D721Med (cell line): ENCODE measurements around the gene SPATA33.
"Not testable (repeated sequence)": the region's sequence is repeated elsewhere in the genome, so short reads cannot be mapped to it uniquely, and the experiment has no call there.

Experiments
- DNase-seq: peaks from one replicate; pipeline ENCODE4 v3.0.0; 2011; ENCODE audit warnings: low spot score; ENCODE audit not compliant: insufficient read length
- FAIRE-seq: peaks from 2 replicates; lab custom pipeline; 2011; peaks lifted over from hg19 to GRCh38; lab: Jason Lieb, UNC
- TF ChIP-seq, protein P1 (sequence below): IDR thresholded peaks from 2 replicates; pipeline ENCODE4 v1.5.1; 2012; ENCODE audit warnings: mild to moderate bottlenecking, control low read depth; ENCODE audit not compliant: insufficient read depth; ENCODE audit errors: missing control alignments

The SPATA33 gene

DNA sequence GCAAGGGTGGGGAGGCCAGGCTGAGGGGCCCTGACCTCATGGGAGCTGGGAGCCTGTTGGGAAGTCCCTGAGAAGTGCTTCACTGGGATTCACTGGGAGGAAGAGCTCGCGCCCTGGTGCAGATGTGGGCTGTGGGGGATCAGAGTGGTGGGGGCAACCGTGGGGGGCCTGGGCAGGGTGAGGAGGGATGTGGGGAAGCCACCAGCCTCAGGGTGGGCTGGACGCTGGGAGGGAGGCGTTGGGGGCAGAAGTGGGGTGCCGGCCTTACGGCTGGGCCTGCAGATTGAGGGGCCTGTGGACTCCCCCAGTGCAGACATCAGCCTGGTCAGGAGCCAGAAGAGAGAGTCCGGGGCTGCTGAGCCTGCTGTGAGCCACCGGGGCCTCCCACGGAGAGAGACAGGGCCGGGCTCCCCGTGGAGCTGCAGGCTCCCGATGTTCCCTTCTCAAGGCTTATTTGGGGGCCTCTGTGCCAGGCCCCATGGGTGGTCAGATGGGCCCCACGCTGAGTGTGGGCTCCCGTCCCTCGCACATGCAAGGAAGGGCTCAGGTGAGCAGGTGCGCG is 36.4 kb upstream of the SPATA33 start:
- no peak for DNase-seq
- no peak for FAIRE-seq
- TF ChIP-seq, protein P1, sequence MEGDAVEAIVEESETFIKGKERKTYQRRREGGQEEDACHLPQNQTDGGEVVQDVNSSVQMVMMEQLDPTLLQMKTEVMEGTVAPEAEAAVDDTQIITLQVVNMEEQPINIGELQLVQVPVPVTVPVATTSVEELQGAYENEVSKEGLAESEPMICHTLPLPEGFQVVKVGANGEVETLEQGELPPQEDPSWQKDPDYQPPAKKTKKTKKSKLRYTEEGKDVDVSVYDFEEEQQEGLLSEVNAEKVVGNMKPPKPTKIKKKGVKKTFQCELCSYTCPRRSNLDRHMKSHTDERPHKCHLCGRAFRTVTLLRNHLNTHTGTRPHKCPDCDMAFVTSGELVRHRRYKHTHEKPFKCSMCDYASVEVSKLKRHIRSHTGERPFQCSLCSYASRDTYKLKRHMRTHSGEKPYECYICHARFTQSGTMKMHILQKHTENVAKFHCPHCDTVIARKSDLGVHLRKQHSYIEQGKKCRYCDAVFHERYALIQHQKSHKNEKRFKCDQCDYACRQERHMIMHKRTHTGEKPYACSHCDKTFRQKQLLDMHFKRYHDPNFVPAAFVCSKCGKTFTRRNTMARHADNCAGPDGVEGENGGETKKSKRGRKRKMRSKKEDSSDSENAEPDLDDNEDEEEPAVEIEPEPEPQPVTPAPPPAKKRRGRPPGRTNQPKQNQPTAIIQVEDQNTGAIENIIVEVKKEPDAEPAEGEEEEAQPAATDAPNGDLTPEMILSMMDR, result no peak

DNA sequence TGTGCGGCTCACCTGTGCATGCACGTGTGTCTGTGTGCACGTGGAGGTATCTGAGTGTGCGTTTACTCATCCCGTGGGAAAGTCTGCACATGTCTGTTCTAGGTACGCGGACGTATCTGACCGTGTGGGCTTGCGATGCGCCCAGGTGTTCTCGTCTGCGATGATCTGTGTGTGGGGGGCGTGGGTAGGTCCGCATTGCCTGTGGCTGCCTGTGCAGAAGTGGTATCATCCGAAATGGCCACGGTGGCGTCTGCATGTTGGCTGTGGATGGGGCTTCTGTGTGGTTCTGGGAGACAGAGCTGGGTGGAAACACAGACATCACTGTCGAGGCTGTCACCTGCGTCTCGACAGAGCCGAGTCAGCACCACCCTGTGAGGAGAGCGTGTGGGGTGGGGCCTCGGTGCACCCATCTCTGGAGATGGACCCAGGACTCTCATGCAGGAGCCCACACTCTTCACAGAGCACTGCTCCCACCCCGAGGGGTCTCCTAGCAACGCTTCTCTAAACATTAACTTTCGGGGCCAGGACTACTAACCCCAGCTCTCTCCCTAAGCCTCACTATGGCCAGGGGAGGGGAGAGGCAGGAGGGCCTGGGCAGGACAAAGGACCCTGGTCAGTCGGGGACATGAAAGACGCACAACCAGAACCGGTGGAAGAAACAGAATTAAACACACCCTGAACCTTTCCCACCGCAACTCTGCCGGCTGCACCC is 35.8 kb upstream of the SPATA33 start:
- DNase-seq (no peak), FAIRE-seq (no peak)

DNA sequence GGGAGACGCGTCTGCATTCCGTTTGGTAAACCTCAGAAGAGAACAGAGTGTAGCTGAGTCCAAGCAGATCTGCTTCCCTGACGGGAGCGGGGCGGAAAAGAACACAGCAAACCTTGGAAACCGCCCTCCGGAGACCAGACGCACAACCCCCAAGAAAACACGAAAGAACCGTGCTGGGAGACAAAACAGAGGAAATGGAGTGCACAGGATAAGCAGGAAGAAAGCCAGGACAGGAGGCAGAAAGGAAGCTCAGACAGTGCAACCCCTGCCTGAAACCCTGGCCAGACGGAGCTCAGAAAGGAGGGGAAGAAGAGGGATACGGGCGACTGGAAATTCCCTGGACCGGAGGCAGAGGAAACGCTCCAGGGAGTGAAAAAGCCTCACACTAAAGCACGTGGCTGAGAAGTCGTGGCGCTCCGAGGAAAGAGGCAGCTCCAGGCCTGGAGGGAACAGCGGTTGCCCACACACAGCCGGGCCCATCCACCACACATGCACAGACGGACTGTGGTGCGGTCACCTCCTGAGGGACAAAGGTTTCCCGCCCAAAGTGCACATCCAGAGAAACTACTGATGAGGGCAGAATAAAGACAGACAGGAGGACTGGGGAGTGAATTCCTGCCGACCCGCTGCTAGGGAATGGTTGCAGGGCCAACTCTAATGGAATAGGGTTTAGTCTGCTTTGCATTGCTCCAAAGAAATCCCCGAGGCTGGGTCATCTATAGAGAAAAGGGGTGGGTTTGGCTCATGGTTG is 34.0 kb upstream of the SPATA33 start:
- DNase-seq (no peak), FAIRE-seq (no peak)
- TF ChIP-seq, protein P1, result no peak

More for the DNA sequence above, 35.8 kb upstream of the SPATA33 start:
- TF ChIP-seq, protein P1, result no peak

DNA sequence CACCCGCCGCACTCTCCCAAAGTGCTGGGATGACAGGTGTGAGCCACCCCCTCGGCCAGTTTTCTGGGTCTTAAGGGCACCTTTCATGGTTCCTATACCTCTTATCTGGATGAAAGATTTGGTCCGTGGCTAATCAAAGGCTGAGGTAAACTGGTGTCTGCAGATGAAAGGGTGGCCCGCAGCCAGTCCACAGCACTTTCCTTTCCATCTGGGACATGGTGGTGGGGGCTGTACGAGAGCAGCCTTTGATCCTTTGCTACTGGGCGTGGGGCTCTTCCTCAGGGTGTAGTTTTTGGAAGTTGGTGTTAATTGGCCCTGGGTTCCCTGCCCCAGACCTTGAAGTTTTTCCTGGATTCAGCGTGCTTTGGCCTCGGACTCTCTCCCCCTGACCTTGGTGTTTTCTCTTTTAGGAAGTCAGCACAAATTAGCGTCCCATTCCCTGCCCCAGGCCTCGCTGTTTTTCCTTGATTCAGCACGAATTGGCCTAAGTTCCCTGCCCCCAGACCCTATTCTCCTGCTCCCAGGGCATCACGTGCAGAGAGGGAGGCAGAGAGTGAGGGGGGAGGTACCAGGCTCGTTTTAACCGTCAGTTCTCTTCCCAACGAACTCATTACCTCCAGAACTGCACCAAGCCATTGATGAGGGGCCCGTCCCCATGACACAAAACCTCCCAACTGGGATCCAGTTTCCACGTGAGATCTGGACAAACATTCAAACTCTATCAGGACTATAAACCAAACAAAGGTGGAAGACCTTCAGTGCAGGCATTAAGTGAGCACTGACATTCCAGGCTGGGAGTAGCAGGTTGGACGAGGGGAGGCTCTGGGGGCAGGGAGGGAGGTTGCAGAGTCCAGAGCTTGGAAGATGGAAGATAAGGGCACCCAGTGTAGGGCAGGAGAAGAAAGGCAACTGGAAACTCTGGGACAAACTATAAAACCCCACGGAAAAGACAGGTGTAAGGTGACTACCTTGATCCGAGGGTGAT is 32.6 kb upstream of the SPATA33 start:
- TF ChIP-seq, protein P1, result no peak
- DNase-seq, result no peak
- no peak for FAIRE-seq

GRCh38 chr16:89629827-89630610 is 27.6 kb upstream of the SPATA33 start:
- DNase-seq (no peak), FAIRE-seq (no peak)
- TF ChIP-seq, protein P1, result no peak

DNA sequence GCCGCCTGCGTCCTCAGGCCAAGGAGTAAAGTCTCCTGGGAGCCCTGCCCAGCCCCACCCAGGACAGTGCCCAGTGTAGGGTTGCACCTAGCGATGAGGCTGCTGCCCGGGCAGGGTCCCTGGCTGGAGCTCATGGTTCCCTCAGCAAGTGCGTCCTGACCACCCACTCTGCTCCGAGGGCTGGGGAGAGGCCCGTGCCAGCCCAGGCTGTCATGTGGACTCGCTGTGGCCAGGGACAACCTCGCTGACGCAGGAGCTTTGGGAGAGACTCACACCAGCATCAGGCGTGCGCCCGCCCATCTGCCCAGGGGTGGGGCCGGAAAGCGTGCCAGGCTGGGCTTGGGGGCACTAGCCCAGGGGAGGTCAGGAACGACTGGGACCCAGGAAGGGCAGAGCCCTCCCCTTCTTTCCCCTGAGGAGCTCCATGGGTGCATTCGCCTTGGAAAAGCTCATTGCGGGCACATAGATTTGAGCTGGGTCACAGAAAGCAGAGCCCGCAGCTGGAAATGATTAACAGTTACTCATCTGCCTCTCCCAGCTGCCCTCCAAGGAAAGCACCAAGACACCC is 24.5 kb upstream of the SPATA33 start:
- FAIRE-seq (no peak), DNase-seq (no peak)
- TF ChIP-seq, protein P1, result no peak

DNA sequence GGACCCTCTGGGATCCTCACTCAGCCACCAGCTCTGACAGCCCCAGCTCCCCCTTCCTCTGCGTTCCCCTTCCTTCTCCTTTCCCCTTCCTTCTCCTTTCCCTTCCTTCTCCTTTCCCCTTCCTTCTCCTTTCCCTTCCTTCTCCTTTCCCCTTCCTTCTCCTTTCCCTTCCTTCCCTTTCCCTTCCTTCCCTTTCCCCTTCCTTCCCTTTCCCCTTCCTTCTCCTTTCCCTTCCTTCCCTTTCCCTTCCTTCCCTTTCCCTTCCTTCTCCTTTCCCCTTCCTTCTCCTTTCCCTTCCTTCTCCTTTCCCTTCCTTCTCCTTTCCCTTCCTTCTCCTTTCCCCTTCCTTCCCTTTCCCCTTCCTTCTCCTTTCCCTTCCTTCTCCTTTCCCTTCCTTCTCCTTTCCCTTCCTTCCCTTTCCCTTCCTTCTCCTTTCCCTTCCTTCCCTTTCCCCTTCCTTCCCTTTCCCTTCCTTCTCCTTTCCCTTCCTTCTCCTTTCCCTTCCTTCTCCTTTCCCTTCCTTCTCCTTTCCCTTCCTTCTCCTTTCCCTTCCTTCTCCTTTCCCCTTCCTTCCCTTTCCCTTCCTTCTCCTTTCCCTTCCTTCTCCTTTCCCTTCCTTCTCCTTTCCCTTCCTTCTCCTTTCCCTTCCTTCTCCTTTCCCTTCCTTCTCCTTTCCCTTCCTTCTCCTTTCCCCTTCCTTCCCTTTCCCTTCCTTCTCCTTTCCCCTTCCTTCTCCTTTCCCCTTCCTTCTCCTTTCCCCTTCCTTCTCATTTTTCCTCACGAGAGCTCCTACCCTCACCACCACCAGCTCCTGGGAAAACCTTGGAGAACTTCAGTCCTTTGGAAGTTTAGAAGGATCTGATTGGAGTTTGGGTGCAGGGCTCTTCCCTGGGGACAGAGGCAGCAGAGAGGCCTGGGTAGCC is 22.9 kb upstream of the SPATA33 start:
- FAIRE-seq, DNase-seq: not testable (repeated sequence)
